IMR-90 (cell line): ENCODE results near the gene HELZ. TPM values are rescaled to one million over a fixed set of nuclear protein-coding genes. Genes with fewer than 3 reads are reported as not detected.

Experiments used
- ATAC-seq: fragments of 200-7000 bp; cut with Tn5 transposase; 2 replicates; pipeline ENCODE4 v1.9.1; 2020; ENCODE audit warnings: low read depth, mild to moderate bottlenecking, moderate library complexity
- BruUV-seq: library from RNA; stranded (reverse); fragments of 400-500 nt; replicated peaks from 2 replicates; lab custom pipeline; 2021; lab: Mats Ljungman, UMichigan
- CTCF ChIA-PET: fragments of 300-600 bp; formaldehyde crosslinking; extraction: SDS; loops from one replicate; lab custom pipeline; 2021; ENCODE audit warnings: antibody characterized with exemption; lab: Yijun Ruan, JAX
- POLR2A ChIA-PET: fragments of 300-600 bp; sonication (Branson Sonifier 250); formaldehyde crosslinking; loops from one replicate; lab custom pipeline; 2022; ENCODE audit warnings: antibody characterized with exemption; ENCODE audit not compliant: unreplicated experiment; lab: Charles Lee
- DNase-seq: peaks from one replicate; pipeline ENCODE4 v3.0.0; 2013
- H2AFZ ChIP-seq: replicated peaks from 2 replicates; pipeline ENCODE3; 2013; ENCODE audit warnings: low read length, mild to moderate bottlenecking; ENCODE audit not compliant: poor library complexity
- H2AK5ac ChIP-seq: 2 replicates; pipeline ENCODE4 v1.6.1; 2013; ENCODE audit warnings: low read depth, low read length, inconsistent platforms
- H2AK9ac ChIP-seq: replicated peaks from 2 replicates; pipeline ENCODE3; 2013; ENCODE audit warnings: mild to moderate bottlenecking, low read depth, low read length, moderate library complexity; ENCODE audit not compliant: poor library complexity
- H2BK120ac ChIP-seq: 2 replicates; pipeline ENCODE4 v1.6.1; 2013; ENCODE audit warnings: low read depth, low read length, inconsistent platforms
- H2BK15ac ChIP-seq: 3 replicates; pipeline ENCODE4 v1.6.1; 2013; ENCODE audit warnings: low read depth, low read length, inconsistent platforms
- H2BK20ac ChIP-seq: 2 replicates; pipeline ENCODE4 v1.6.1; 2013; ENCODE audit warnings: low read depth, mild to moderate bottlenecking, inconsistent platforms, low read length, moderate library complexity
- H2BK5ac ChIP-seq: 2 replicates; pipeline ENCODE4 v1.6.1; 2013; ENCODE audit warnings: mild to moderate bottlenecking, low read depth, low read length, inconsistent platforms; ENCODE audit not compliant: poor library complexity, severe bottlenecking
- H3K14ac ChIP-seq: replicated peaks from 2 replicates; pipeline ENCODE4 v1.6.1; 2013; ENCODE audit warnings: low read depth, low read length, inconsistent platforms
- H3K18ac ChIP-seq: 2 replicates; pipeline ENCODE4 v1.6.1; 2013; ENCODE audit warnings: low read depth, low read length, control low read depth
- H3K23ac ChIP-seq: 2 replicates; pipeline ENCODE4 v1.6.1; 2013; ENCODE audit warnings: low read depth, low read length, inconsistent platforms
- H3K27ac ChIP-seq: 2 replicates; pipeline ENCODE4 v1.5.1; 2013; ENCODE audit warnings: mild to moderate bottlenecking, control low read depth, low read length; ENCODE audit not compliant: insufficient read depth
- H3K27me3 ChIP-seq: 2 replicates; pipeline ENCODE4 v1.6.1; 2013; ENCODE audit warnings: low read length; ENCODE audit not compliant: control insufficient read depth, insufficient read depth
- H3K36me3 ChIP-seq: 2 replicates; pipeline ENCODE4 v1.6.1; 2013; ENCODE audit warnings: low read length, mixed read lengths; ENCODE audit not compliant: control insufficient read depth, insufficient read depth
- H3K4ac ChIP-seq: 2 replicates; pipeline ENCODE4 v1.6.1; 2013; ENCODE audit warnings: low read depth, low read length, inconsistent platforms
- H3K4me1 ChIP-seq: 2 replicates; pipeline ENCODE4 v1.6.1; 2013; ENCODE audit warnings: low read length, mixed read lengths; ENCODE audit not compliant: control insufficient read depth, insufficient read depth
- H3K4me2 ChIP-seq: 2 replicates; pipeline ENCODE4 v1.6.1; 2013; ENCODE audit warnings: low read depth, mild to moderate bottlenecking, control low read depth, low read length, moderate library complexity
- H3K4me3 ChIP-seq: 2 replicates; pipeline ENCODE4 v1.5.1; 2013; ENCODE audit warnings: low read depth, mild to moderate bottlenecking, control low read depth, low read length, moderate library complexity; ENCODE audit not compliant: insufficient read depth
- H3K56ac ChIP-seq: 2 replicates; pipeline ENCODE4 v1.6.1; 2013; ENCODE audit warnings: low read length, inconsistent platforms; ENCODE audit not compliant: insufficient read depth; ENCODE audit errors: extremely low read depth
- H3K79me1 ChIP-seq, 2 experiments: 2 replicates each; pipeline ENCODE4 v1.6.1; 2013; ENCODE audit warnings: low read length in 2 of 2, inconsistent platforms in 1 of 2, low read depth in 1 of 2
- H3K9ac ChIP-seq: 2 replicates; pipeline ENCODE4 v1.6.1; 2013; ENCODE audit warnings: low read depth, low read length, control low read depth
- H3K9me1 ChIP-seq: 2 replicates; pipeline ENCODE4 v1.6.1; 2013; ENCODE audit warnings: low read length, inconsistent platforms; ENCODE audit not compliant: insufficient read depth
- H3K9me3 ChIP-seq: 2 replicates; pipeline ENCODE4 v1.6.1; 2013; ENCODE audit warnings: low read length; ENCODE audit not compliant: control insufficient read depth, insufficient read depth
- H4K20me1 ChIP-seq: 2 replicates; pipeline ENCODE4 v1.6.1; 2013; ENCODE audit warnings: low read length, inconsistent platforms; ENCODE audit not compliant: insufficient read depth
- H4K5ac ChIP-seq: 2 replicates; pipeline ENCODE4 v1.6.1; 2013; ENCODE audit warnings: mild to moderate bottlenecking, low read depth, low read length, control low read depth
- H4K8ac ChIP-seq, 2 experiments: 2 replicates each; pipeline ENCODE4 v1.6.1; 2013; ENCODE audit warnings: low read depth in 2 of 2, low read length in 2 of 2, control low read depth in 1 of 2, inconsistent platforms in 1 of 2
- H4K91ac ChIP-seq: 2 replicates; pipeline ENCODE4 v1.6.1; 2013; ENCODE audit warnings: low read depth, low read length, inconsistent platforms; ENCODE audit not compliant: insufficient read depth
- BHLHE40 ChIP-seq: fragments of 150-350 bp; IDR thresholded peaks from 2 replicates; pipeline ENCODE4 v1.6.1; 2016; ENCODE audit warnings: mild to moderate bottlenecking, low read depth, low read length
- CHD1 ChIP-seq: IDR thresholded peaks from 2 replicates; pipeline ENCODE4 v1.6.1; 2012; ENCODE audit warnings: low read depth, low read length, improper control_type of control experiment
- CTCF ChIP-seq: conservative IDR thresholded peaks from 2 replicates; pipeline ENCODE4 v1.5.1; 2012; ENCODE audit warnings: mild to moderate bottlenecking, low read depth, low read length, improper control_type of control experiment
- FOS ChIP-seq: fragments of 150-350 bp; IDR thresholded peaks from 2 replicates; pipeline ENCODE4 v1.6.1; 2016; ENCODE audit warnings: low read depth, low read length
- NFE2L2 ChIP-seq: fragments of 150-350 bp; IDR thresholded peaks from 2 replicates; pipeline ENCODE4 v1.6.1; 2016; ENCODE audit warnings: low read depth, mild to moderate bottlenecking, low read length
- POLR2A ChIP-seq: IDR thresholded peaks from 2 replicates; pipeline ENCODE4 v1.6.1; 2012; ENCODE audit warnings: mild to moderate bottlenecking, low read depth, low read length
- RAD21 ChIP-seq: IDR thresholded peaks from 2 replicates; pipeline ENCODE4 v1.6.1; 2012; ENCODE audit warnings: low read length, improper control_type of control experiment
- RCOR1 ChIP-seq: IDR thresholded peaks from 2 replicates; pipeline ENCODE4 v1.6.1; 2012; ENCODE audit warnings: mild to moderate bottlenecking, low read length, improper control_type of control experiment; ENCODE audit not compliant: insufficient replicate concordance
- SMC3 ChIP-seq: fragments of 150-350 bp; IDR thresholded peaks from 2 replicates; pipeline ENCODE4 v1.6.1; 2016; ENCODE audit warnings: low read depth, mild to moderate bottlenecking, antibody characterized with exemption, low read length, moderate library complexity
- USF2 ChIP-seq: fragments of 150-350 bp; IDR thresholded peaks from 2 replicates; pipeline ENCODE4 v1.6.1; 2017; ENCODE audit warnings: mild to moderate bottlenecking, antibody characterized with exemption, low read length, low read depth
- WGBS, 2 experiments: methylation state at CpG; one replicate each; pipeline versions ENCODE4 v1.1.5 to v1.1.7; 2013; ENCODE audit warnings: missing lambda C conversion rate in 2 of 2; ENCODE audit not compliant: insufficient read length in 1 of 2; ENCODE audit errors: extremely low coverage in 2 of 2; 5-methylcytosine and 5-hydroxymethylcytosine counted together
- dilution Hi-C: fragments of 300-500 bp; cut with HindIII; formaldehyde crosslinking; loops from one replicate; pipeline ENCODE4 v1.14.3; 2018; ENCODE audit warnings: low sequenced_read_pairs; ENCODE audit not compliant: unreplicated experiment
- in situ Hi-C: fragments of 300-500 bp; cut with MboI; formaldehyde crosslinking; loops from 3 replicates; pipeline ENCODE4 v1.14.3; 2019; ENCODE audit warnings: low sequenced_read_pairs, inconsistent platforms, mixed read lengths
- intact Hi-C: fragments of 100-400 bp; cut with micrococcal nuclease; formaldehyde crosslinking; loops from 2 replicates; pipeline ENCODE4 v1.10.0; 2022
- polyA plus RNA-seq, 3 experiments: library from polyadenylated mRNA; depleted of rRNA; stranded (reverse); fragments of >200 nt; gene quantifications; 2 replicates each; pipeline ENCODE4 v1.2.3, GENCODE V29; 2012; ENCODE audit warnings: low replicate concordance in 1 of 3
- total RNA-seq: library from RNA; depleted of rRNA; stranded (reverse); fragments of >200 nt; gene quantifications from 2 replicates; pipeline ENCODE4 v1.2.3, GENCODE V29; 2012

The HELZ gene
- total and polyA plus RNA-seq, 2 of the 4 experiments (the other 2 are of a cell fraction) = 8.0 to 60.6 TPM

DNA sequence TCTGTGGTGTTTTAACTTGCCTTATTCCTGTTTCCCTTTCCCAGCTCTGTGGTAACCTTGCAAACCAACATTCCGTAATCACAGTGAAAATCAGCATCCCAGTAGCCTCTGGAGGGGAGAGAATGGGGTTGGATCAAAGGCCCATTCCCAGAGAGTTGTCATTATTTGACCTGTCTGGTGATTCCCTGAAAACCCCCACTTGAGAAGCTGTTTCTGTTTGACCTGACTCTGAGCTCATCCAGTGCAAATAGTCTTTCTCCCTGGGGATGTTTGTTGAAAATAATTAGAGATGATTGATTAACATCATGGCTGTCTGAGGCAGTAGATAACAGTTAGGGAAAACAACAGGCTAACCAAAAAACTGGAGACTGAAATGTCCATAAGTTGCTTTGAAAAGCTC, 197.6 kb downstream of the HELZ start:
- peaks cover 31% of the 10 kb centered on the region for H3K27me3 ChIP-seq
- no peak overlapping the region for H3K4ac ChIP-seq
- no peak for TF ChIP-seq CTCF
- TF ChIP-seq BHLHE40 = no peak
- no peak for TF ChIP-seq FOS
- TF ChIP-seq POLR2A = no peak
- TF ChIP-seq CHD1 = no peak
- no peak for TF ChIP-seq RAD21
- TF ChIP-seq RCOR1 = no peak
- no peak for TF ChIP-seq NFE2L2
- no peak for TF ChIP-seq SMC3
- TF ChIP-seq USF2 = no peak
- in situ Hi-C loops (no loop called here), intact Hi-C loops (no loop called here), dilution Hi-C loops (no loop called here)
- H4K20me1 ChIP-seq = no peaks in the 10 kb centered on the region
- BruUV-seq = no TSS peak
- H3K4me1 ChIP-seq = no peaks in the 10 kb centered on the region
- no peak overlapping the region for H2AK9ac ChIP-seq
- no peak overlapping the region for H4K5ac ChIP-seq
- H3K79me1 ChIP-seq = no peaks in the 10 kb centered on the region
- H3K9me1 ChIP-seq = no peaks in the 10 kb centered on the region
- H2AFZ ChIP-seq = no peak overlapping the region
- H3K36me3 ChIP-seq = no peaks in the 10 kb centered on the region
- no peak overlapping the region for H2BK20ac ChIP-seq
- POLR2A ChIA-PET = no interaction called here
- no peak overlapping the region for H3K14ac ChIP-seq
- H3K23ac ChIP-seq = no peak overlapping the region
- ATAC-seq = no peak
- H3K56ac ChIP-seq = no peak overlapping the region
- no peak for DNase-seq
- H4K8ac ChIP-seq = no peak overlapping the region
- H3K4me3 ChIP-seq = no peak overlapping the region
- H2BK120ac ChIP-seq = no peak overlapping the region
- H4K91ac ChIP-seq = no peak overlapping the region
- WGBS, 2 experiments = no CpG with 5 or more reads among the region's 1 CpG
- no peak overlapping the region for H2BK15ac ChIP-seq
- CTCF ChIA-PET = no interaction called here
- H2AK5ac ChIP-seq = no peak overlapping the region
- no peak overlapping the region for H3K18ac ChIP-seq
- H3K27ac ChIP-seq = no peak overlapping the region
- H3K9me3 ChIP-seq = peaks cover 20% of the 10 kb centered on the region
- no peak overlapping the region for H2BK5ac ChIP-seq
- no peak overlapping the region for H3K4me2 ChIP-seq
- no peak overlapping the region for H3K9ac ChIP-seq
